ENCODE measurements around the gene LDLRAP1.

DNA sequence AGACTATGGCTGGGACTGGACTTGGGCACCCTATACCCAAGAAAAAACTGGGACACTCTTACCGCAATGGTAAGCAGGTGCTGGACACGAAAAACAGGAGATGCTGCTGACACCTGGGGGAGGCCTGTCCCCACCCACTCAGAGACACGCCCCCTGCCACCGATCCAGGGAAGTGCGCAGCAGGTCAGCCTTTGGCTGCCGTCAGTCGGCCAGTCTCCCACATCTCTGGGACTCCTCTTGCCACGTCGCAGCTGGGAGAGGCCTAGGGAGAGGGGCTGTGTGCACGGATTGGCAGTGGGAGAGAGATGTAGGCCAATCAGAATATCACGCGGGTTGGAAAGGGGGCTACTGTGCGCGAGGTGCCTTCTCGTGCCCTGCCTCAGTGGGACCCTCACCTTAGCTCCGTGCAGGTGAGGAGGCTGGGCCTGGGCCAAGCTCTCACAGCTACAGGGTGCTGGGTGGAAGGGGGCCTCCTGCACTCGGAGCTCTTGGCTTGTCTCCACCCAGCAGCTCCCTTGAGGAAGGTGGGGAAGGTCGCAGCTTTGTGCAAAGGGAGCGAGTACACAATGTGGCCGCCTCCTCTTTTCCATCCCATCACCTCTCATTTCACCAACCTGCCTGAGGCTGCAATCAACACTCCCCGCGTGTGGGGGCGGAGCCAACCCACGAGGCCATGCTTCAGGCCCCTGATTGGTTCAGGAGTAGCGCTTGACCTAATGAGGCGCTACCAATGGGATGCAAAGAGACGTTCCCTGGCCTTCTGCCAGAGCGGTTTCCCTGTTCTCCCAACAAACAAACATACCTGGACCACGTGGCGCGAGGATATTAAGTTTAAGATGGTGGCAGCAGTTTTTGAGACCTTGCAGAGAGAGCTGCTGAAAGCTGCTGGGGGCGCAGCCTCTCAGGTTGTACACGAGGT, 25.7 kb upstream of the LDLRAP1 start:
- TF ChIP-seq GATA3 (IDR thresholded peaks at IDR 0.05; ENCODE audit: low read depth, low read length) (no peak), GATA2 (IDR thresholded peaks at IDR 0.05; ENCODE audit: low read depth, low read length) (no peak)
